PC-3 (cell line): ENCODE measurements around the gene RAB26. TPM values are rescaled to one million over a fixed set of nuclear protein-coding genes. Genes with fewer than 3 reads are reported as not detected.
"Not testable (repeated sequence)": the region's sequence is repeated elsewhere in the genome, so short reads cannot be mapped to it uniquely, and the experiment has no call there.

Experiments
- ATAC-seq: fragments of 200-7000 bp; cut with Tn5 transposase; 2 replicates; pipeline ENCODE4 v1.9.1; 2020; ENCODE audit warnings: mild to moderate bottlenecking, moderate library complexity
- BruUV-seq: library from RNA; stranded (reverse); fragments of 400-500 nt; replicated peaks from 2 replicates; lab custom pipeline; 2021; lab: Mats Ljungman, UMichigan
- CTCF ChIA-PET: fragments of 300-600 bp; sonication (Branson Sonifier 250); formaldehyde crosslinking; loops from one replicate; lab custom pipeline; 2022; ENCODE audit warnings: antibody characterized with exemption; lab: Charles Lee
- POLR2A ChIA-PET: fragments of 300-600 bp; sonication (Branson Sonifier 250); formaldehyde crosslinking; loops from one replicate; lab custom pipeline; 2022; ENCODE audit warnings: antibody characterized with exemption; ENCODE audit not compliant: unreplicated experiment; lab: Charles Lee
- DNase-seq: peaks from one replicate; pipeline ENCODE4 v3.0.0-alpha.2; 2015
- H2AFZ ChIP-seq: fragments of 300-600 bp; sonication (generic); 2 replicates; pipeline ENCODE4 v1.6.0; 2016; ENCODE audit warnings: antibody characterized with exemption, low read length
- H3F3A ChIP-seq: fragments of 300-600 bp; sonication (generic); one replicate; pipeline ENCODE4 v1.6.0; 2017; ENCODE audit warnings: antibody characterized with exemption, low read length, control low read depth, mild to moderate bottlenecking; ENCODE audit not compliant: unreplicated experiment
- H3K27ac ChIP-seq: fragments of 300-600 bp; sonication (generic); 2 replicates; pipeline ENCODE4 v1.5.1; 2016; ENCODE audit warnings: mild to moderate bottlenecking, low read length
- H3K27me3 ChIP-seq: fragments of 300-600 bp; sonication (generic); 2 replicates; pipeline ENCODE4 v1.6.1; 2016; ENCODE audit warnings: low read length, mixed read lengths
- H3K36me3 ChIP-seq: fragments of 300-600 bp; sonication (generic); 2 replicates; pipeline ENCODE4 v1.6.1; 2016; ENCODE audit warnings: low read depth, mixed run types, low read length, mixed read lengths
- H3K4me1 ChIP-seq: fragments of 300-600 bp; sonication (generic); 2 replicates; pipeline ENCODE4 v1.5.1; 2016; ENCODE audit warnings: low read length; ENCODE audit not compliant: insufficient read depth
- H3K4me2 ChIP-seq: fragments of 300-600 bp; sonication (generic); 2 replicates; pipeline ENCODE4 v1.6.0; 2016; ENCODE audit warnings: low read length
- H3K4me3 ChIP-seq: fragments of 300-600 bp; sonication (generic); 2 replicates; pipeline ENCODE4 v1.5.1; 2016; ENCODE audit warnings: mild to moderate bottlenecking, low read length, mixed read lengths
- H3K79me2 ChIP-seq: fragments of 300-600 bp; sonication (generic); 2 replicates; pipeline ENCODE4 v1.6.1; 2017; ENCODE audit warnings: low read length, mixed read lengths
- H3K9ac ChIP-seq: fragments of 300-600 bp; sonication (generic); 2 replicates; pipeline ENCODE4 v1.6.0; 2016; ENCODE audit warnings: mild to moderate bottlenecking, low read length
- H3K9me2 ChIP-seq: fragments of 300-600 bp; sonication (generic); replicated peaks from 2 replicates; pipeline ENCODE4 v1.6.1; 2016; ENCODE audit warnings: mixed run types, low read length, mixed read lengths
- H3K9me3 ChIP-seq: fragments of 300-600 bp; sonication (generic); 2 replicates; pipeline ENCODE4 v1.6.1; 2016; ENCODE audit warnings: low read length, mixed read lengths
- H4K20me1 ChIP-seq: fragments of 300-600 bp; sonication (generic); 2 replicates; pipeline ENCODE4 v1.6.1; 2016; ENCODE audit warnings: low read length, mixed read lengths
- intact Hi-C: fragments of 100-400 bp; cut with micrococcal nuclease; formaldehyde crosslinking; loops from 2 replicates; pipeline ENCODE4 v1.9.0; 2023
- total RNA-seq: library from RNA; depleted of rRNA; stranded (reverse); fragments of >200 nt; gene quantifications from 2 replicates; pipeline ENCODE4 v1.2.3, GENCODE V29; 2014

RAB26 gene
- total RNA-seq, 1 experiment from 2014 or later = 5.6 TPM

DNA sequence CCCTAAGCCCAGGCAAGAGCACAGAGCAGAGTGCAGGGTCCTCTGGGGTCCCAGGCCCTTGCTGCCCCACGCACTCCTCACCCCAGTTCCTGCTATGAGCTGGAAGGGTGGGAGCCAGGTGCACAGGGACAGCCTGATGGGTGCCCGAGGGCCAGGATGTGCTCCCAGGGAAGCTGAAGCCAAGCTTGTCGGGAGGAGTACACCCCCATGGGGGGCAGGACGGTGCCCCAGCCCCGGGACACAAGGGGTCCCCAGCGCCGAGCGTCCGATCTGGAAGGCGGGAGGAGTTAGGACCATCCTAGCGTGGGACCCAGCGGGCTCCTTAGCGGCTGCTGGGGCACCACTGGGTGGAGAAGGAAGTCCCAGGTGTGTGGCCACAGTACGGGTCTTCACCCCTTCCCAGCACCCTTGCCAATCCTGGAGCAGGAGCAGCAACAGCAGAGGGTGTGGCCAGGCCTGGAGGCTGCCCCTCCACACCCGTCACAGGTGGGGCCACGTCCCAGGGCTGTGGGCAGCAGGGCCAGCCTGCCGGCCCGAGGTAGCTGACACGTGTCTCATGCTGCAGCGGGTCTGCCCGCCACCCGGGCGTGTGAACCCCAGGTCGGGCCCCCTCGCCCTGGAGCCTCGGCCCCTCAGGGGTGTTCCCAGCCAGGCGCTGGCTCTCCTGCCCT is 24.6 kb upstream of the RAB26 start:
- H3K27ac ChIP-seq, H3F3A ChIP-seq, CTCF ChIA-PET, H3K36me3 ChIP-seq, H4K20me1 ChIP-seq, H3K27me3 ChIP-seq, DNase-seq, BruUV-seq, H3K9ac ChIP-seq, H3K9me2 ChIP-seq, H3K4me1 ChIP-seq, H3K4me3 ChIP-seq, H3K4me2 ChIP-seq, H2AFZ ChIP-seq, intact Hi-C loops, H3K79me2 ChIP-seq, H3K9me3 ChIP-seq, ATAC-seq: not testable (repeated sequence)
- POLR2A ChIA-PET = interaction anchor here (0.6 kb wide), 1 partner anchor 31 kb away, joined by 3 read pairs; no protein-coding TSS in a partner anchor

DNA sequence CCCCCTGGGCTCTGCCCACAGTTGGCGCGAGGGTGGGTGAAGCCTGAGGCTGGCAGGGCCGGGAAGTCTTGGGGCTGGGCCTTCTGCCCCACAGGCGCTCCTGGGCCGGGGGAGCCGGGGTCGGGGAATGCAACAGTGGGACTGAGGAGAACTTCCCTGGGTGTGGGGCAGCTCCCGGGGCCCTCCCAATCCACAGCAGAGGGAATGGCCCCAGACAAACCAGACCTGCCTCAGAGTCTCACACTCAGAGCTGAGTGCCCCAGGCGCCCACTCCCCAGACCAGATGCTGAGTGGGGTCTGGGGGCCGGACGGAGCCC is 24.1 kb upstream of the RAB26 start:
- H3K27me3 ChIP-seq, H3K9ac ChIP-seq, DNase-seq, H3K36me3 ChIP-seq, ATAC-seq, H4K20me1 ChIP-seq, H3K9me2 ChIP-seq, intact Hi-C loops, H3F3A ChIP-seq, BruUV-seq, H2AFZ ChIP-seq, H3K79me2 ChIP-seq, H3K4me1 ChIP-seq, POLR2A ChIA-PET, H3K27ac ChIP-seq, H3K4me2 ChIP-seq, CTCF ChIA-PET, H3K4me3 ChIP-seq, H3K9me3 ChIP-seq: not testable (repeated sequence)

DNA sequence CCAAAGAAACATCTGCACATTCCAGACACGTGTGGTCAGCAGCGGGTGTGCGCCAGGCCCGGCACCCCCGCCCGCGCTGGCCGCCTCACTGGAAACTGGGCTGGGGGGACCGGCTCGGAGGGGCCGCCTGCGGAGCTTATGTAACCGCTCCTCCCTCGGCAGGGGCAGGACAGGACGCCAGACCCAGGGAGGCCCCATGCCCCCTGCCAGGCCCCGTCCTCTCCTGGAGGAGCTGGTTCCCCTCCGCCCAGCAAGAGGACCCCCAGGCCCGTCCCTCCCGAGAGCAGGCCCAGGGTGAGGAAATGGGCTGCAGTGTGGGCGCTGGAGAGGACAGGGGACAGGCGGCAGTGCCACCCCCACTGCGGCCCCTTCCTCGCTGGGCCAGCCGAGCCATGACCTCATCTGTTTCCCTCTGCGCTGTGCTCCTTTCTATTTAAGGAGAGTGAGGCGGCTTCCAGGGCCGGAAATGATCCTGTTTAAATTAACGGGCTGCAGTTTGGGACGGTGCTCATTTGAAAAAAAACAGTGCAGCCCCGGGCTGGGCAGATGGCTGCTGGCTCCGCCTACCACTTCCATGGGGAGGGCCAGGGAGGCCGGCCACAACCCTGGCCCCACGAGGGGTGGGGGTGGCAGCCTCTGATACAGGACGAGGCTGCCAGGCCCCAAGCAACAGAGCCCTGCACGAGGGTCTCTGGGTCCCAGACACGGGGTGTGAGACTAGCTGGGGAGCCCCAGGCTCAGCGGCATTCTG is 23.6 kb upstream of the RAB26 start:
- BruUV-seq, DNase-seq, H3K4me2 ChIP-seq, H3K9ac ChIP-seq, H3K9me2 ChIP-seq, H3F3A ChIP-seq, H3K79me2 ChIP-seq, H3K9me3 ChIP-seq, ATAC-seq, H2AFZ ChIP-seq, intact Hi-C loops, H3K27ac ChIP-seq, H3K27me3 ChIP-seq, H3K4me3 ChIP-seq, CTCF ChIA-PET, H3K36me3 ChIP-seq, H3K4me1 ChIP-seq, H4K20me1 ChIP-seq, POLR2A ChIA-PET: not testable (repeated sequence)

DNA sequence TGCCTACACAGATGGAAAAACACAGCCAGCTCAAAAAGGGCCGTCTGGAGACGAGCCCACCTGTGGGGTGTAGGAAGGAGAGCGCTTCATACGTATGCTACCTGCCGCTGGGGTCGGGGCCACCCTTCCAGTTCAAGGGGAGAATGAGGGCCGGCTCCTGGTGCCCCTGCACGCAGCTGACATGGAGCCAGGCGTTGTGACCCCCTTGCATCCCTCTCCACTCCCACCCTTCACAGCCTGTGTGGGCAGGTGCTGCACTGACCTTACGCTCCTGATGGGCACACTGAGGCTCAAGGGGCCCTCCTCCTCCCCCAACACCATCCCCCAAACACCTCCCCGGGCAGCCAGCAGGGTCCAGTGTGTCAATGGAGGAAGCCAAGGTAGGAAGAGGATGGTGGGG is 22.8 kb upstream of the RAB26 start:
- H3K27me3 ChIP-seq, H3K9me2 ChIP-seq, intact Hi-C loops, DNase-seq, H4K20me1 ChIP-seq, H3K27ac ChIP-seq, CTCF ChIA-PET, H3K4me2 ChIP-seq, H3K36me3 ChIP-seq, H3K79me2 ChIP-seq, POLR2A ChIA-PET, H2AFZ ChIP-seq, H3K9ac ChIP-seq, H3K4me3 ChIP-seq, H3F3A ChIP-seq, BruUV-seq, ATAC-seq, H3K9me3 ChIP-seq, H3K4me1 ChIP-seq: not testable (repeated sequence)

DNA sequence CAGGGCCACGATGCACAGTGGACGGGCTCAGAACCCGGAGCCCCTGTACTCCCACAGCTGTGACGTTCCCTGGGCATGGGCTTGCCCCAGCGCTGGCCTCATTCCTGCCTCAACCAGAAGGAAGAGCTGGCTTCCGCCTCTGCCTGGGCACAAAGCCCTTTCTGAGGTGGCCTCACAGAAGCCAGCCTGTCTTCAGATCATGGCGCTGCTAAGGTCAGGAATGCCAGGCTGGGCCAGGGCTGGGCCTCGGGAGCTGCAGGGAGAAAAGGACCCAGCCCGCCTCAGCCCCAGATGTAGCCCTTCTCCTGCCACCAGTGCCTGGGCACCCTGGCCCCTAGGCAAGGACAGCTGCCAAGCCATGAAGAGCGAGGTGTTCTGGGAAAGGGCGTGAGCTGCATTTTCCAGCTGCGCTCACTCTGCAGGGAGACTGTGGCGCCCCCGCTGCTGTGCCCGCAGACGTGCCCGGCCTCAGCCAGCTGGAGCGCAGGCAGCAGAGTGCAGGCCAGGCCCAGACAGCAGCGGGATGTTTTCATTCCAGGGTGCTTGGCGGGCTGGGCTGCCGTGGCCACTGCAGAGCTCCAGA is 22.2 kb upstream of the RAB26 start:
- H3K9ac ChIP-seq, H4K20me1 ChIP-seq, POLR2A ChIA-PET, BruUV-seq, H3K9me3 ChIP-seq, H3K4me2 ChIP-seq, H3K4me3 ChIP-seq, H3F3A ChIP-seq, H3K9me2 ChIP-seq, H3K4me1 ChIP-seq, DNase-seq, H3K27me3 ChIP-seq, CTCF ChIA-PET, H3K36me3 ChIP-seq, H3K79me2 ChIP-seq, intact Hi-C loops, ATAC-seq, H3K27ac ChIP-seq, H2AFZ ChIP-seq: not testable (repeated sequence)

DNA sequence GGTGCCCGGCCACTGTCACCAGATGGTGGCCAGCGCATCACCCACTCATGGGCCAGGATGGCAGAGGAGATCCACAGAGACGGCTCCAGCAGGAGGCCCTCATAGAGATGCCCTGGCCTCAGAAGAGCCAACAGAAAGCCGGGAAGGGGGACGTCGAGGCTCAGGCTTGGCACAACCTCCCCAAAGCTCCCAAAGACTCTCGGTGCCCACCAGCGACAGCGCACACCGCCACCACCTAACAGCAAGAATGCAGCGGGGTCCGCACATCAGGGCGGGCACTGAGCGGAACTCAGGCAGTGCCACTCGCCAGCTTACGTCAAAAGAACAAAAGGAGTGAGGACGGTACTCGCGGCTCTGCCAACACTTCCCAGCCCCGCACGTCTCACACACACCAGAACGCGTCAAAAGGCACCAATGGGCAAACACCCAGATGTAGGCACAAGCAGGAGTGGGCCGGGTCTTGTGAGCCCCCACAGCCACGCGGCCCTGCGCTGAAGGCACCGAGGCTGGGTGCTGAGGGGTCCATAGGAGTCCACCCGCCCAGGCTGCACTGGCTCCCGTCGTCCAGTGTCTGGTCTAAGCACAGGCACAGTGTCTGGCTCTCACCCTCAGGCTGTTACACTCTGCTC is 21.4 kb upstream of the RAB26 start:
- H3K36me3 ChIP-seq, intact Hi-C loops, CTCF ChIA-PET, H3K9me2 ChIP-seq, H3K27ac ChIP-seq, H3K79me2 ChIP-seq, POLR2A ChIA-PET, H3K9me3 ChIP-seq, BruUV-seq, H3K4me1 ChIP-seq, H3F3A ChIP-seq, H3K4me3 ChIP-seq, H2AFZ ChIP-seq, H4K20me1 ChIP-seq, DNase-seq, H3K27me3 ChIP-seq, ATAC-seq, H3K4me2 ChIP-seq, H3K9ac ChIP-seq: not testable (repeated sequence)
